ENCODE measurements around the gene PRLH. TPM values are rescaled to one million over a fixed set of nuclear protein-coding genes. Genes with fewer than 3 reads are reported as not detected.

Gene PRLH
- total and polyA plus RNA-seq, 2 of the 13 experiments (the other 11 are each of a cell fraction or from before 2014, with no cell fraction given), result not detected

DNA sequence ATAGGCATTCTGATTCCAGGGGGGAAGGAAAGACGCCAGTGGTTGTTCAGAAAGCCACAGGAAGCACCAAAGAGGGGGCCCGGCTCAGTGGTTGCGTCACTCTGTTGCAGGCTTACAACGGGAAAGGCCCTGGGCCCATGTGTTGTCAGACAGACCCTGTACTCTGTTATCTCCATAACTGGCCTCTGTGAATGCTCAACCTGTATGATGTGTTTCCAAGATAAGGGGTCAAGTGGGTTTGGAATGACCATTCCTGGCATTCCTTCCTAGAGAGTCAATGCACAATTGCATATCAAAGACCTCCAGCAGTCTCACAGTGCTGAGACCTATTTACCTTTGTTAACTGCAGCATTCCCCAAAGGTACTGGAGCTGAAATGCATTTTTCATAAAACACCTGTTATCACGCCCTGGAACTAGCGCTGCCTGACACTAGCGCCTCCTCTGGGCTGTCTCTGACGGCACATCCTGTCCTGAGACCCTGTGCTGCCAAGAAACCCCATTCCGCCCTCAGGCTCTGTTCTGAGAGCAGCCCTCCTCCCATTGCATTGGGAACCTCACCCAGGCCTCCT lies 47.9 kb downstream of the PRLH start (continued):
- TF ChIP-seq FIP1L1 (IDR thresholded peaks at IDR 0.05; ENCODE audit: borderline replicate concordance, insufficient read depth, low read depth, low read length), result no peak
- TF ChIP-seq, protein P1, sequence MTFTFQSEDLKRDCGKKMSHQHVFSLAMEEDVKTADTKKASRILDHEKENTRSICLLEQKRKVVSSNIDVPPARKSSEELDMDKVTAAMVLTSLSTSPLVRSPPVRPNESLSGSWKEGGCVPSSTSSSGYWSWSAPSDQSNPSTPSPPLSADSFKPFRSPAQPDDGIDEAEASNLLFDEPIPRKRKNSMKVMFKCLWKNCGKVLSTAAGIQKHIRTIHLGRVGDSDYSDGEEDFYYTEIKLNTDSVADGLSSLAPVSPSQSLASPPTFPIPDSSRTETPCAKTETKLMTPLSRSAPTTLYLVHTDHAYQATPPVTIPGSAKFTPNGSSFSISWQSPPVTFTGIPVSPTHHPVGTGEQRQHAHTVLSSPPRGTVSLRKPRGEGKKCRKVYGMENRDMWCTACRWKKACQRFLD (CRISPR knock-in tag; IDR thresholded peaks at IDR 0.05; ENCODE audit: borderline replicate concordance), result no peak
- TF ChIP-seq PRMT3 (CRISPR knock-in tag; IDR thresholded peaks at IDR 0.05; ENCODE audit: borderline replicate concordance, low read depth), result no peak
- TF ChIP-seq ZEB1 (IDR thresholded peaks at IDR 0.05; ENCODE audit: insufficient replicate concordance, low read depth), result peak; percentile 99
- TF ChIP-seq, protein P2, sequence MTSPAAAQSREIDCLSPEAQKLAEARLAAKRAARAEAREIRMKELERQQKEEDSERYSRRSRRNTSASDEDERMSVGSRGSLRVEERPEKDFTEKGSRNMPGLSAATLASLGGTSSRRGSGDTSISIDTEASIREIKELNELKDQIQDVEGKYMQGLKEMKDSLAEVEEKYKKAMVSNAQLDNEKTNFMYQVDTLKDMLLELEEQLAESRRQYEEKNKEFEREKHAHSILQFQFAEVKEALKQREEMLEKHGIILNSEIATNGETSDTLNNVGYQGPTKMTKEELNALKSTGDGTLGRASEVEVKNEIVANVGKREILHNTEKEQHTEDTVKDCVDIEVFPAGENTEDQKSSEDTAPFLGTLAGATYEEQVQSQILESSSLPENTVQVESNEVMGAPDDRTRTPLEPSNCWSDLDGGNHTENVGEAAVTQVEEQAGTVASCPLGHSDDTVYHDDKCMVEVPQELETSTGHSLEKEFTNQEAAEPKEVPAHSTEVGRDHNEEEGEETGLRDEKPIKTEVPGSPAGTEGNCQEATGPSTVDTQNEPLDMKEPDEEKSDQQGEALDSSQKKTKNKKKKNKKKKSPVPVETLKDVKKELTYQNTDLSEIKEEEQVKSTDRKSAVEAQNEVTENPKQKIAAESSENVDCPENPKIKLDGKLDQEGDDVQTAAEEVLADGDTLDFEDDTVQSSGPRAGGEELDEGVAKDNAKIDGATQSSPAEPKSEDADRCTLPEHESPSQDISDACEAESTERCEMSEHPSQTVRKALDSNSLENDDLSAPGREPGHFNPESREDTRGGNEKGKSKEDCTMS (CRISPR knock-in tag; conservative IDR thresholded peaks at IDR 0.05), result no peak; the same call in 1 of the 2 replicates
- no peak for TF ChIP-seq ZNF235 (CRISPR knock-in tag; IDR thresholded peaks at IDR 0.05; ENCODE audit: borderline replicate concordance)
- peak; percentile 64 for TF ChIP-seq ZNF543 (CRISPR knock-in tag; IDR thresholded peaks at IDR 0.05)
- TF ChIP-seq, protein P3, sequence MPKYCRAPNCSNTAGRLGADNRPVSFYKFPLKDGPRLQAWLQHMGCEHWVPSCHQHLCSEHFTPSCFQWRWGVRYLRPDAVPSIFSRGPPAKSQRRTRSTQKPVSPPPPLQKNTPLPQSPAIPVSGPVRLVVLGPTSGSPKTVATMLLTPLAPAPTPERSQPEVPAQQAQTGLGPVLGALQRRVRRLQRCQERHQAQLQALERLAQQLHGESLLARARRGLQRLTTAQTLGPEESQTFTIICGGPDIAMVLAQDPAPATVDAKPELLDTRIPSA (CRISPR knock-in tag; IDR thresholded peaks at IDR 0.05; ENCODE audit: borderline replicate concordance), result no peak
- TF ChIP-seq THYN1 (CRISPR knock-in tag; IDR thresholded peaks at IDR 0.05; ENCODE audit: borderline replicate concordance, low read depth), result no peak
- 0 out of 2 replicates have a peak, but pooled peaks have one; percentile 54 for TF ChIP-seq GZF1 (CRISPR knock-in tag; IDR thresholded peaks at IDR 0.05)
- 0 out of 2 replicates have a peak, but pooled peaks have one; percentile 9 for TF ChIP-seq NRL (CRISPR knock-in tag; IDR thresholded peaks at IDR 0.05; ENCODE audit: borderline replicate concordance)
- TF ChIP-seq SKI (IDR thresholded peaks at IDR 0.05; ENCODE audit: partially characterized antibody), result peak; percentile 98
- TF ChIP-seq ZNF510 (CRISPR knock-in tag; IDR thresholded peaks at IDR 0.05; ENCODE audit: low read depth), result no peak; the same call in 1 of the 2 replicates
- TF ChIP-seq ZNF17 (CRISPR knock-in tag; IDR thresholded peaks at IDR 0.05), result no peak
- TF ChIP-seq ATF1 (CRISPR knock-in tag; IDR thresholded peaks at IDR 0.05), result peak; percentile 82
- TF ChIP-seq, protein P4, sequence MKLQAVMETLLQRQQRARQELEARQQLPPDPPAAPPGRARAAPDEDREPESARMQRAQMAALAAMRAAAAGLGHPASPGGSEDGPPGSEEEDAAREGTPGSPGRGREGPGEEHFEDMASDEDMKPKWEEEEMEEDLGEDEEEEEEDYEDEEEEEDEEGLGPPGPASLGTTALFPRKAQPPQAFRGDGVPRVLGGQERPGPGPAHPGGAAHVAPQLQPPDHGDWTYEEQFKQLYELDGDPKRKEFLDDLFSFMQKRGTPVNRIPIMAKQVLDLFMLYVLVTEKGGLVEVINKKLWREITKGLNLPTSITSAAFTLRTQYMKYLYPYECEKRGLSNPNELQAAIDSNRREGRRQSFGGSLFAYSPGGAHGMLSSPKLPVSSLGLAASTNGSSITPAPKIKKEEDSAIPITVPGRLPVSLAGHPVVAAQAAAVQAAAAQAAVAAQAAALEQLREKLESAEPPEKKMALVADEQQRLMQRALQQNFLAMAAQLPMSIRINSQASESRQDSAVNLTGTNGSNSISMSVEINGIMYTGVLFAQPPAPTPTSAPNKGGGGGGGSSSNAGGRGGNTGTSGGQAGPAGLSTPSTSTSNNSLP (IDR thresholded peaks at IDR 0.05; ENCODE audit: low read depth, low read length), result peak; percentile 96
- no peak for TF ChIP-seq ZNF326 (CRISPR knock-in tag; IDR thresholded peaks at IDR 0.05; ENCODE audit: borderline replicate concordance)
- TF ChIP-seq, protein P5, sequence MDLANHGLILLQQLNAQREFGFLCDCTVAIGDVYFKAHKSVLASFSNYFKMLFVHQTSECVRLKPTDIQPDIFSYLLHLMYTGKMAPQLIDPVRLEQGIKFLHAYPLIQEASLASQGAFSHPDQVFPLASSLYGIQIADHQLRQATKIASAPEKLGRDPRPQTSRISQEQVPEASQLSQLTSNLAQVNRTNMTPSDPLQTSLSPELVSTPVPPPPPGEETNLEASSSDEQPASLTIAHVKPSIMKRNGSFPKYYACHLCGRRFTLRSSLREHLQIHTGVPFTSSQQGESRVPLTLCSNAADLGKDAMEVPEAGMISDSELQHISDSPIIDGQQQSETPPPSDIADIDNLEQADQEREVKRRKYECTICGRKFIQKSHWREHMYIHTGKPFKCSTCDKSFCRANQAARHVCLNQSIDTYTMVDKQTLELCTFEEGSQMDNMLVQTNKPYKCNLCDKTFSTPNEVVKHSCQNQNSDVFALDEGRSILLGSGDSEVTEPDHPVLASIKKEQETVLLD (CRISPR knock-in tag; IDR thresholded peaks at IDR 0.05; ENCODE audit: low read depth), result no peak
- TF ChIP-seq, protein P6, sequence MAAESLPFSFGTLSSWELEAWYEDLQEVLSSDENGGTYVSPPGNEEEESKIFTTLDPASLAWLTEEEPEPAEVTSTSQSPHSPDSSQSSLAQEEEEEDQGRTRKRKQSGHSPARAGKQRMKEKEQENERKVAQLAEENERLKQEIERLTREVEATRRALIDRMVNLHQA (CRISPR knock-in tag; IDR thresholded peaks at IDR 0.05), result 0 out of 2 replicates have a peak, but pooled peaks have one; percentile 62
- TF ChIP-seq RARA (CRISPR knock-in tag; IDR thresholded peaks at IDR 0.05), result peak; percentile 100
